EL (cell line): ENCODE measurements around the gene FCN3.
"Not testable (repeated sequence)": the region's sequence is repeated elsewhere in the genome, so short reads cannot be mapped to it uniquely, and the experiment has no call there.

Source experiments
- DNase-seq: peaks from one replicate; pipeline ENCODE4 v3.0.0-alpha.2; 2016

FCN3 gene

GRCh38 chr1:27399251-27400025 lies 24.8 kb upstream of the FCN3 start:
- DNase-seq: no peak

GRCh38 chr1:27398405-27399149 lies 24.0 kb upstream of the FCN3 start:
- no peak for DNase-seq

GRCh38 chr1:27397749-27398148 lies 23.1 kb upstream of the FCN3 start:
- DNase-seq: no peak

GRCh38 chr1:27397110-27397509 lies 22.5 kb upstream of the FCN3 start:
- DNase-seq: no peak

GRCh38 chr1:27395441-27396195 lies 21.0 kb upstream of the FCN3 start:
- DNase-seq: peak; percentile 72

- peak; percentile 43 for DNase-seq
Observed at GRCh38 chr1:27394925-27395324, 20.3 kb upstream of the FCN3 start.

GRCh38 chr1:27394282-27394658 lies 19.6 kb upstream of the FCN3 start:
- no peak for DNase-seq

- no peak for DNase-seq
Observed at GRCh38 chr1:27393641-27394281, 19.1 kb upstream of the FCN3 start.

GRCh38 chr1:27392778-27393635 lies 18.4 kb upstream of the FCN3 start:
- DNase-seq: no peak

- DNase-seq: peak; percentile 93
Observed at GRCh38 chr1:27392096-27392777, 17.6 kb upstream of the FCN3 start, which contains the start of gene GPR3. Gene GPR3, plus strand, starts transcription at chr1:27392622. Its CDS starts 1,177 bp downstream, at chr1:27393799.

- DNase-seq: peak; percentile 57
Observed at GRCh38 chr1:27391511-27392095, 17.0 kb upstream of the FCN3 start.

- peak; percentile 38 for DNase-seq
Observed at GRCh38 chr1:27388337-27389005, 13.8 kb upstream of the FCN3 start.

GRCh38 chr1:27384797-27385196 lies 10.2 kb upstream of the FCN3 start:
- DNase-seq: not testable (repeated sequence)

- DNase-seq: no peak
Observed at GRCh38 chr1:27383661-27384060, 9.0 kb upstream of the FCN3 start.

GRCh38 chr1:27383039-27383605 lies 8.5 kb upstream of the FCN3 start, which contains the start of gene CD164L2:
Gene CD164L2, minus strand, starts transcription at chr1:27383333. Its CDS starts 94 bp downstream, at chr1:27383239.
- DNase-seq: no peak

- DNase-seq: no peak
Observed at GRCh38 chr1:27381969-27382762, 7.5 kb upstream of the FCN3 start.

GRCh38 chr1:27380766-27381733 lies 6.4 kb upstream of the FCN3 start:
- no peak for DNase-seq

GRCh38 chr1:27380224-27380623 lies 5.6 kb upstream of the FCN3 start:
- DNase-seq: no peak
